ENCODE measurements around the gene NNAT. TPM values are rescaled to one million over a fixed set of nuclear protein-coding genes. Genes with fewer than 3 reads are reported as not detected.

NNAT gene
- total and polyA plus RNA-seq, 10 donors, result 0.20 to 0.35 (median 0.29) TPM; not detected in 5

DNA sequence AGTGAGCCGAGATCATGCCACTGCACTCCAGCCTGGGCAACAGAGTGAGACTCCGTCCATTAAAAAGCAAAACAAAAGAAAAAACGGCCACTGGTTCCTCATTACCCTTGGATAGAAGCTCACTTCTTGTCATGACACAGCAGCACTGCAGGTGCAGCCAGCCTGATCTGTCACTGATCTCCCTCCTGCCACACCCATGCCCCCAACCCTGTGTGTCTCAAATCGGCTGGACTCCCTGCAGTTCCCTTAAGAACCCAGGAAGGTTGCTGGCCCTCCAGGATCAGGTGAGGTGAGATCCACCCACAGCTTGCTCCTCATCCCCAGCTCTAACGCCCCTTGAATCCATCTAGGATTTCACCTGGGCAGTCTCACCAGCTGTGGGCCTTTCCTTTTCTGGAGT lies 26.3 kb upstream of the NNAT start:
- TF ChIP-seq POLR2A (IDR thresholded peaks at IDR 0.05) (no peak), CTCF (IDR thresholded peaks at IDR 0.05 in 8 of 11, conservative IDR thresholded peaks at IDR 0.05 in 3 of 11) (no peak), POLR2AphosphoS5 (IDR thresholded peaks at IDR 0.05) (no peak)
- H3K4me1 ChIP-seq, result no peaks in the 10 kb centered on the region
- DNase-seq, result no peak
- 82 to 88% (median 86%) methylated on average over 5 of the region's 5 CpGs for WGBS, 5 donors
- no peaks in the 10 kb centered on the region for H3K27me3 ChIP-seq (replicated peaks in 1 of 7)
- H3K9me3 ChIP-seq, result no peaks in the 10 kb centered on the region
- peaks cover 0 to 45% (median 2%) of the 10 kb centered on the region in 6 donors for H3K36me3 ChIP-seq
- intact Hi-C loops (cut with DNase I; ENCODE audit: low total_unique reads), result no loop called here
- H3K27ac ChIP-seq, result no peak overlapping the region
- H3K4me3 ChIP-seq, result no peak overlapping the region

- DNase-seq, result no peak
- intact Hi-C loops (cut with DNase I; ENCODE audit: low total_unique reads), result no loop called here
- Histone ChIP-seq H3K4me3 (no peak overlapping the region), H3K36me3 (peaks cover 0 to 49% (median 2%) of the 10 kb centered on the region in 6 donors), H3K4me1 (no peaks in the 10 kb centered on the region), H3K27ac (no peak overlapping the region), H3K27me3 (replicated peaks in 1 of 7) (no peaks in the 10 kb centered on the region), H3K9me3 (no peaks in the 10 kb centered on the region)
- 91 to 97% (median 96%) methylated on average over 2 of the region's 2 CpGs for WGBS, 5 donors
- TF ChIP-seq CTCF (IDR thresholded peaks at IDR 0.05 in 8 of 11, conservative IDR thresholded peaks at IDR 0.05 in 3 of 11) (no peak), POLR2AphosphoS5 (IDR thresholded peaks at IDR 0.05) (no peak), POLR2A (IDR thresholded peaks at IDR 0.05) (no peak)
These were observed 22.9 kb upstream of the NNAT start for GRCh38 chr20:37498066-37498665.

DNA sequence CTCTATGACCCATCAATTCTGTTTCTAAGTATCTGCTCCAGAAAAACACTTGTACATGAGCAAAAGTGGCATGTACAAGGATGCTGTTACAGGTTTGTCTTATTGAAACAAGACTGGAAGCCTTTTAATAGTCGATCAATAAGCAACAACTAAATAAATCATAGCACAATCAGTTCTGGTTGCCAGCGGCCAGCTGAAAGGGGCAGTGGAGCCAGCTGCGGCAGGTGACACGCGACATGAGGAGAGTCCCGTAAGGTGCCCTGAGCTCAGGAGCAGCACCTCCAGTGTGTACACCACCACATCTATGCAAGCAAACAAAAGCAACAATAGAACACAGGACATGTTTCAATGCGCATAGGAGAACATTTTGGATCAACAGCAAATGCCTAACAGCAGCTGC lies 20.7 kb upstream of the NNAT start:
- H3K4me3 ChIP-seq, result no peak overlapping the region
- H3K27ac ChIP-seq, result no peak overlapping the region
- intact Hi-C loops (cut with DNase I; ENCODE audit: low total_unique reads), result no loop called here
- DNase-seq, result no peak
- H3K4me1 ChIP-seq, result no peaks in the 10 kb centered on the region
- H3K36me3 ChIP-seq, result peaks cover 0 to 30% (median under 1%) of the 10 kb centered on the region in 6 donors
- TF ChIP-seq POLR2AphosphoS5 (IDR thresholded peaks at IDR 0.05), result no peak
- no peak for TF ChIP-seq CTCF (IDR thresholded peaks at IDR 0.05 in 8 of 11, conservative IDR thresholded peaks at IDR 0.05 in 3 of 11)
- no peak for TF ChIP-seq POLR2A (IDR thresholded peaks at IDR 0.05)
- no peaks in the 10 kb centered on the region for H3K9me3 ChIP-seq
- no peaks in the 10 kb centered on the region for H3K27me3 ChIP-seq (replicated peaks in 1 of 7)
- 96 to 99% (median 97%) methylated on average over 7 of the region's 7 CpGs for WGBS, 5 donors

GRCh38 chr20:37501940-37502339 lies 19.1 kb upstream of the NNAT start:
- intact Hi-C loops (cut with DNase I; ENCODE audit: low total_unique reads), result no loop called here
- Histone ChIP-seq H3K4me3 (no peak overlapping the region), H3K36me3 (peaks cover 0 to 24% (median 0%) of the 10 kb centered on the region in 6 donors), H3K9me3 (no peaks in the 10 kb centered on the region), H3K27me3 (replicated peaks in 1 of 7) (no peaks in the 10 kb centered on the region), H3K27ac (no peak overlapping the region), H3K4me1 (peaks cover 0 to under 1% (median 0%) of the 10 kb centered on the region in 6 donors)
- TF ChIP-seq CTCF (IDR thresholded peaks at IDR 0.05 in 8 of 11, conservative IDR thresholded peaks at IDR 0.05 in 3 of 11) (no peak), POLR2AphosphoS5 (IDR thresholded peaks at IDR 0.05) (no peak), POLR2A (IDR thresholded peaks at IDR 0.05) (no peak)
- DNase-seq, result no peak
- WGBS, 5 donors, result 84 to 93% (median 92%) methylated on average over 7 of the region's 7 CpGs

Measured in spleen (tissue), 11 donors.